Ishikawa (cell line): ENCODE data around the gene CBX8.

Source experiments
- CREB1 ChIP-seq: IDR thresholded peaks from 2 replicates; pipeline ENCODE4 v1.6.1; 2012; ENCODE audit warnings: low read depth
- EP300 ChIP-seq: IDR thresholded peaks from 2 replicates; pipeline ENCODE4 v1.6.1; 2012; ENCODE audit warnings: borderline replicate concordance
- FOXM1 ChIP-seq: IDR thresholded peaks from 2 replicates; pipeline ENCODE4 v1.6.1; 2012; ENCODE audit warnings: low read depth, borderline replicate concordance
- MAX ChIP-seq: IDR thresholded peaks from 2 replicates; pipeline ENCODE4 v1.6.1; 2012
- RAD21 ChIP-seq: IDR thresholded peaks from 2 replicates; pipeline ENCODE4 v1.6.1; 2012; ENCODE audit warnings: low read depth
- REST ChIP-seq: IDR thresholded peaks from 2 replicates; pipeline ENCODE4 v1.6.1; 2012; ENCODE audit warnings: low read depth, mild to moderate bottlenecking

GRCh38 chr17:79749156-79749815, 47.6 kb downstream of the CBX8 start:
- TF ChIP-seq EP300 (no peak), FOXM1 (no peak), MAX (no peak), CREB1 (no peak), REST (no peak), RAD21 (no peak)
